Measurements from ENCODE around the gene ACTC1.

- TF ChIP-seq PHF8 (IDR thresholded peaks at IDR 0.05; ENCODE audit: borderline replicate concordance, low read depth) (no peak), EP300 (IDR thresholded peaks at IDR 0.05) (no peak), POLR2A (IDR thresholded peaks at IDR 0.05; ENCODE audit: low read length) (no peak), HMGXB4 (CRISPR knock-in tag; IDR thresholded peaks at IDR 0.05; ENCODE audit: borderline replicate concordance) (no peak), ESRRA (IDR thresholded peaks at IDR 0.05; ENCODE audit: borderline replicate concordance, low read length) (no peak)
Measured at GRCh38 chr15:34757262-34757661, 38.1 kb downstream of the ACTC1 start.

Measured in A549 (cell line).